ENCODE results near the gene ZNF19. TPM values are rescaled to one million over a fixed set of nuclear protein-coding genes. Genes with fewer than 3 reads are reported as not detected.

Gene ZNF19
- total and polyA plus RNA-seq, 2 donors (not counting 3 experiments of a cell fraction or from before 2014, with no cell fraction given), result 0.98 to 2.6 TPM

DNA sequence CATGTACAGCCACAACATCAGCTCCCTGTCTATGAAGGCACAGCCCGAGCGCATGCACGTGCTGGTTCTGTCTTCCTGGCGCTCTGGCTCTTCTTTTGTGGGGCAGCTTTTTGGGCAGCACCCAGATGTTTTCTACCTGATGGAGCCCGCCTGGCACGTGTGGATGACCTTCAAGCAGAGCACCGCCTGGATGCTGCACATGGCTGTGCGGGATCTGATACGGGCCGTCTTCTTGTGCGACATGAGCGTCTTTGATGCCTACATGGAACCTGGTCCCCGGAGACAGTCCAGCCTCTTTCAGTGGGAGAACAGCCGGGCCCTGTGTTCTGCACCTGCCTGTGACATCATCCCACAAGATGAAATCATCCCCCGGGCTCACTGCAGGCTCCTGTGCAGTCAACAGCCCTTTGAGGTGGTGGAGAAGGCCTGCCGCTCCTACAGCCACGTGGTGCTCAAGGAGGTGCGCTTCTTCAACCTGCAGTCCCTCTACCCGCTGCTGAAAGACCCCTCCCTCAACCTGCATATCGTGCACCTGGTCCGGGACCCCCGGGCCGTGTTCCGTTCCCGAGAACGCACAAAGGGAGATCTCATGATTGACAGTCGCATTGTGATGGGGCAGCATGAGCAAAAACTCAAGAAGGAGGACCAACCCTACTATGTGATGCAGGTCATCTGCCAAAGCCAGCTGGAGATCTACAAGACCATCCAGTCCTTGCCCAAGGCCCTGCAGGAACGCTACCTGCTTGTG lies 47.8 kb upstream of the ZNF19 start:
- intact Hi-C loops (cut with micrococcal nuclease) (loop anchor here (1.0 kb wide), 2 partner anchors 58 to 125 kb away; no protein-coding TSS in a partner anchor), dilution Hi-C loops (cut with MboI; ENCODE audit: extremely low pct_ligation_motif_present, low sequenced_read_pairs) (no loop called here)
- TF ChIP-seq FOS (IDR thresholded peaks at IDR 0.05; ENCODE audit: borderline replicate concordance, insufficient read depth, low read length) (no peak), JUN (IDR thresholded peaks at IDR 0.05; ENCODE audit: borderline replicate concordance, insufficient read depth, insufficient read length, low read depth) (no peak), EZH2 (IDR thresholded peaks at IDR 0.05; ENCODE audit: borderline replicate concordance, low read depth, low read length, severe bottlenecking) (no peak), POLR2AphosphoS5 (IDR thresholded peaks at IDR 0.05; ENCODE audit: insufficient read depth, low read depth, low read length) (no peak), POLR2A (IDR thresholded peaks at IDR 0.05; ENCODE audit: low read depth, low read length) (no peak), MYC (IDR thresholded peaks at IDR 0.05; ENCODE audit: low read depth, low read length) (no peak), GATA2 (IDR thresholded peaks at IDR 0.05; ENCODE audit: insufficient read depth, insufficient read length, low read depth, low read length) (no peak)
- TF ChIP-seq, protein P1, sequence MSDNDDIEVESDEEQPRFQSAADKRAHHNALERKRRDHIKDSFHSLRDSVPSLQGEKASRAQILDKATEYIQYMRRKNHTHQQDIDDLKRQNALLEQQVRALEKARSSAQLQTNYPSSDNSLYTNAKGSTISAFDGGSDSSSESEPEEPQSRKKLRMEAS (IDR thresholded peaks at IDR 0.05; ENCODE audit: insufficient read depth, insufficient read length), result no peak
- TF ChIP-seq, protein P2, sequence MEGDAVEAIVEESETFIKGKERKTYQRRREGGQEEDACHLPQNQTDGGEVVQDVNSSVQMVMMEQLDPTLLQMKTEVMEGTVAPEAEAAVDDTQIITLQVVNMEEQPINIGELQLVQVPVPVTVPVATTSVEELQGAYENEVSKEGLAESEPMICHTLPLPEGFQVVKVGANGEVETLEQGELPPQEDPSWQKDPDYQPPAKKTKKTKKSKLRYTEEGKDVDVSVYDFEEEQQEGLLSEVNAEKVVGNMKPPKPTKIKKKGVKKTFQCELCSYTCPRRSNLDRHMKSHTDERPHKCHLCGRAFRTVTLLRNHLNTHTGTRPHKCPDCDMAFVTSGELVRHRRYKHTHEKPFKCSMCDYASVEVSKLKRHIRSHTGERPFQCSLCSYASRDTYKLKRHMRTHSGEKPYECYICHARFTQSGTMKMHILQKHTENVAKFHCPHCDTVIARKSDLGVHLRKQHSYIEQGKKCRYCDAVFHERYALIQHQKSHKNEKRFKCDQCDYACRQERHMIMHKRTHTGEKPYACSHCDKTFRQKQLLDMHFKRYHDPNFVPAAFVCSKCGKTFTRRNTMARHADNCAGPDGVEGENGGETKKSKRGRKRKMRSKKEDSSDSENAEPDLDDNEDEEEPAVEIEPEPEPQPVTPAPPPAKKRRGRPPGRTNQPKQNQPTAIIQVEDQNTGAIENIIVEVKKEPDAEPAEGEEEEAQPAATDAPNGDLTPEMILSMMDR (IDR thresholded peaks at IDR 0.05; ENCODE audit: extremely low read depth in 1 of 2, insufficient read depth in 1 of 2, low read depth in 1 of 2, low read length in 2 of 2), result no peak
- Histone ChIP-seq H3K27me3 (ENCODE audit: control insufficient read depth in 2 of 2, insufficient read depth in 2 of 2, low read length in 2 of 2) (peaks cover 0 to 2% of the 10 kb centered on the region in 2 experiments), H3K27ac (ENCODE audit: insufficient read depth, low read depth, low read length) (no peak overlapping the region), H3K36me3 (ENCODE audit: control insufficient read depth in 2 of 2, extremely low read depth in 1 of 2, insufficient read depth in 2 of 2, low read length in 2 of 2) (no peaks in the 10 kb centered on the region), H2AFZ (ENCODE audit: low read depth, low read length) (no peak overlapping the region), H3K9ac (replicated peaks; ENCODE audit: extremely low read depth, insufficient read depth, low read length) (no peak overlapping the region), H3K4me2 (ENCODE audit: insufficient read depth, low read length) (no peak overlapping the region), H3K4me3 (replicated peaks in 1 of 3; ENCODE audit: insufficient read depth in 1 of 3, low read depth in 1 of 3, low read length in 3 of 3) (no peak overlapping the region), H4K20me1 (replicated peaks; ENCODE audit: control insufficient read depth, extremely low read depth, insufficient read depth, low read length) (no peaks in the 10 kb centered on the region), H3K4me1 (ENCODE audit: control insufficient read depth, extremely low read depth, insufficient read depth, low read length) (no peaks in the 10 kb centered on the region), H3K9me1 (replicated peaks; ENCODE audit: control insufficient read depth, extremely low read depth, insufficient read depth, low read length) (no peaks in the 10 kb centered on the region), H3K79me2 (ENCODE audit: control insufficient read depth, insufficient read depth, low read length) (no peaks in the 10 kb centered on the region), H3K9me3 (replicated peaks; ENCODE audit: control insufficient read depth, insufficient read depth, low read length) (no peaks in the 10 kb centered on the region)
- BruUV-seq (replicated peaks), result no TSS peak
- no peak for FAIRE-seq
- no peak for DNase-seq (ENCODE audit: low read depth, low spot score)
- CTCF ChIA-PET, result interaction anchor here (0.9 to 2.8 kb wide), 2 partner anchors 58 to 124 kb away, joined by 4 to 22 read pairs; no protein-coding TSS in a partner anchor
- POLR2A ChIA-PET, result no interaction called here

All from endothelial cell of umbilical vein (primary cell).